Esophagus muscularis mucosa (tissue), 3 donors: ENCODE data around the gene NCOR1.

ENCODE experiments used
- POLR2A ChIP-seq: fragments of 450-650 bp; IDR thresholded peaks from one replicate; pipeline ENCODE4 v1.6.1; 2017; ENCODE audit warnings: antibody characterized with exemption, moderate library complexity, mild to moderate bottlenecking, low read depth
- TF ChIP-seq, protein P1 (sequence below), 3 experiments: fragments of 200-600 bp in 2 of 3; fragments of 450-650 bp in 1 of 3; sonication (generic) in 2 of 3; IDR thresholded peaks; one replicate each; pipeline ENCODE4 v1.5.1; 2017 to 2019; ENCODE audit warnings: antibody characterized with exemption in 3 of 3, mild to moderate bottlenecking in 2 of 3, moderate library complexity in 1 of 3

DNA sequence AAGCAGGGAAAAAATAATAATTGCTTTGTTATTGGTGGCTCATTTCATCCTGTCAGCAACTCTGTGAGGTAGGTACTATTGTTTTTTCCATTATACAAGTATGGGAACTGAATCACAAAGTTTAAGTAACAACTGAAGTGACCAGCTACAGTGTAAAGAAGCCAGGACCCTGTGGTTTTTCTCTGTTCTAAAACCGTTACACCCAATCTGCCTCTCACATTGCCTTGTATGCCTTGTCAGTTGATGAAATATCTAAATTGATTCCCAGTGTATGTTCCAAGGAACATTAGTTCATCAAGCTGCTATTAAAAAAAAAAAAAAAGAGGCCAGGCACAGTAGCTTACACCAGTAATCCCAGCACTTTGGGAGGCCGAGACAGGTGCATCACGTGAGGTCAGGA is 7.1 kb upstream of the NCOR1 start:
- TF ChIP-seq, protein P1, sequence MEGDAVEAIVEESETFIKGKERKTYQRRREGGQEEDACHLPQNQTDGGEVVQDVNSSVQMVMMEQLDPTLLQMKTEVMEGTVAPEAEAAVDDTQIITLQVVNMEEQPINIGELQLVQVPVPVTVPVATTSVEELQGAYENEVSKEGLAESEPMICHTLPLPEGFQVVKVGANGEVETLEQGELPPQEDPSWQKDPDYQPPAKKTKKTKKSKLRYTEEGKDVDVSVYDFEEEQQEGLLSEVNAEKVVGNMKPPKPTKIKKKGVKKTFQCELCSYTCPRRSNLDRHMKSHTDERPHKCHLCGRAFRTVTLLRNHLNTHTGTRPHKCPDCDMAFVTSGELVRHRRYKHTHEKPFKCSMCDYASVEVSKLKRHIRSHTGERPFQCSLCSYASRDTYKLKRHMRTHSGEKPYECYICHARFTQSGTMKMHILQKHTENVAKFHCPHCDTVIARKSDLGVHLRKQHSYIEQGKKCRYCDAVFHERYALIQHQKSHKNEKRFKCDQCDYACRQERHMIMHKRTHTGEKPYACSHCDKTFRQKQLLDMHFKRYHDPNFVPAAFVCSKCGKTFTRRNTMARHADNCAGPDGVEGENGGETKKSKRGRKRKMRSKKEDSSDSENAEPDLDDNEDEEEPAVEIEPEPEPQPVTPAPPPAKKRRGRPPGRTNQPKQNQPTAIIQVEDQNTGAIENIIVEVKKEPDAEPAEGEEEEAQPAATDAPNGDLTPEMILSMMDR (IDR thresholded peaks at IDR 0.05), result no peak
- no peak for TF ChIP-seq POLR2A
